NCI-H226 (cell line): ENCODE results near the gene CYP4F11.
"Not testable (repeated sequence)": the region's sequence is repeated elsewhere in the genome, so short reads cannot be mapped to it uniquely, and the experiment has no call there.

ENCODE experiments used
- DNase-seq: peaks from one replicate; pipeline ENCODE4 v3.0.0-alpha.2; 2015

The CYP4F11 gene

GRCh38 chr19:15919243-15919642 lies 15.1 kb downstream of the CYP4F11 start:
- DNase-seq: no peak

DNA sequence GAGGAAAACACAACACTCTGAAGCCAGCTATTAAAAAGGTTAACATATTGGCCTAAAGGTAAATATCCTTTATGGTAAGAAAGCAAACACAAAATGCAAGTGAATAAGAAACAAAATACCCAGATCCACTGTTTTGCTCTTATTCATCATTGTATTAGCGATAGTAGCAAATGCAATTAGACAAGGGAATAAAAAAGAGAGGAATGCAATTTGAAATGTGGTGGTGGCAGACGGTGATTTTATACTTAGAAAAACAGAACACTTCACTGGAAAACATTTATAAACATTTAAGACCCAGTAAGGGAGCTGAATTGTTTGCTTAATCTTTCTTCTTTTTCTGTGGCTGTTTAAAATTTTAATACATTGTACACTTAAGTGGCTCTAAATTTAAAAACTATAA lies 19.2 kb downstream of the CYP4F11 start:
- no peak for DNase-seq

DNA sequence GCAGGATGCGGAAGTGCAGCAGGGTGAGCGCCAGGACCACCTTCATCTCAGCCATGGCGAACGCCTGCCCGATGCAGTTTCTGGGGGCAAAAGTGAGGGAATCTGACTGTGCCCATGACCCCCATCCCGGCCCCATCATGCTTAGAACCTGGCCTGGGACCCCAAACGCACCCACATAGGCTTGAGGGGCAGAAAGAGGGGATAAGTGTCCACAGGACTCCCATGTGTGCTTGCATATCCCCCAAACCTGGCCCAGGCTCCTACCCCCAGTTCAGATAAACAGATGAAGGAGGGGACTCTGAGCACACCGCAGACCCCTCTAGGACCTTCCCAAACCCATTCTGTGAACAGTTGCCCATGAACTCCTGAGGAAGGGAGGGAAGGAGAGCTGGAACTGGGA lies 20.5 kb downstream of the CYP4F11 start:
- DNase-seq: no peak

DNA sequence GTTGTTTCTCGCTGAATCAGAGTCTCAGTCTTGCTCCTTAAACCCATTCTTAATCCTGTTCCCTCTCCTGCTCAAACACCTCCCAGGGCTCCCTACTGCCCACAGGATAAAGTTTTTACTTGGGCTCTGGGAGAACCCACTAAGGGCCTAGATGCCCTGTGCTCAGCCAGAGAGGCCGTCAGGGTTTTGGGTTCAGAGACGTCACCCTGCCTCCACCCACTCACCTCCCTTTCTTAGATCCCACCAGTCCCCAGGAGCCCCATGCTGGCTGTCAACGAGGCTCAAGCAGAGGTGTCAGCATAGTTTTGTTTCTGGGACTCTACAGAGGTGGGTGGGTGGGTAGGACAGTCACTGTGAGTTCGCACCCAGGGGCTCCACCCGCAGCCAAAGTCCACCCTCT lies 20.9 kb downstream of the CYP4F11 start:
- no peak for DNase-seq

- no peak for DNase-seq
Measured at GRCh38 chr19:15911599-15912235, 22.6 kb downstream of the CYP4F11 start.

GRCh38 chr19:15905026-15905425 lies 29.3 kb downstream of the CYP4F11 start:
- no peak for DNase-seq

GRCh38 chr19:15902898-15903297 lies 31.4 kb downstream of the CYP4F11 start:
- DNase-seq: not testable (repeated sequence)

DNA sequence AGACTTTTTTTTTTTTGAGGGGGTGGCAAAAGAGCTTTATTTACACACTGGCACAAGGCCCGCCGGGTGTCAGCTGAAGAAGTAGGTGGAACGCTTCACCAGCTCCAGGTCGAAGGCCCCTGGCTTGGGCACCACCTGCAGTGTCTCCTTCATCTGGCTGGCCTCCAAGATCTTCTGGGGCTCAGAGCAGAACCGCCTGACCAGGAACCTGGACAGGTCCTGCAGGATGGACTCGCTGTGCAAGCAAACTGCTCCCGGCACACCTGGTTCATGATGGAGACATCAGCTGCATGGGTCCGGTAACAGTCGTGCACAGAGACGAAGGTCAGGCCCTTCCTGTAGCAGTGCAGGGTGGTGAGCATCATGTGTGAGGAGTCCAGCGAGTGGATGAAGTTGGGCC lies 32.1 kb downstream of the CYP4F11 start:
- no peak for DNase-seq

DNA sequence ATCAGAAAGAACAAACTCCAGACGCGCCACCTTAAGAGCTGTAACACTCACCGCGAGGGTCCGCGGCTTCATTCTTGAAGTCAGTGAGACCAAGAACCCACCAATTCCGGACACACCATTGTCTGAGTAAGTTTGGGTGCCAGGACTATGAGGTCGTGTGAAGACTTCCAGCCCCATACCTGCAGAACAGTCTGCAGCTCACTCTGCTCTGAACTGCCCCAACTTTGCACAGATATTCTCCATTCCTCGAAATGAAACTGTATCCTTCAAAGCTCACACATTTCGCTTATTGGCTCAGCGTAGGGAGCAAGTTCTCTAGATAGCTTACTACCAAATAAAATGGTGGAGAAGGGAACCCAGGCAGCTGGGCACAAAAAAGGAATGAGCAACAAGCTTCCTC lies 33.8 kb downstream of the CYP4F11 start:
- no peak for DNase-seq

- not testable (repeated sequence) for DNase-seq
Measured at GRCh38 chr19:15900032-15900431, 34.3 kb downstream of the CYP4F11 start.

GRCh38 chr19:15899561-15899960 lies 34.8 kb downstream of the CYP4F11 start:
- DNase-seq: not testable (repeated sequence)

DNA sequence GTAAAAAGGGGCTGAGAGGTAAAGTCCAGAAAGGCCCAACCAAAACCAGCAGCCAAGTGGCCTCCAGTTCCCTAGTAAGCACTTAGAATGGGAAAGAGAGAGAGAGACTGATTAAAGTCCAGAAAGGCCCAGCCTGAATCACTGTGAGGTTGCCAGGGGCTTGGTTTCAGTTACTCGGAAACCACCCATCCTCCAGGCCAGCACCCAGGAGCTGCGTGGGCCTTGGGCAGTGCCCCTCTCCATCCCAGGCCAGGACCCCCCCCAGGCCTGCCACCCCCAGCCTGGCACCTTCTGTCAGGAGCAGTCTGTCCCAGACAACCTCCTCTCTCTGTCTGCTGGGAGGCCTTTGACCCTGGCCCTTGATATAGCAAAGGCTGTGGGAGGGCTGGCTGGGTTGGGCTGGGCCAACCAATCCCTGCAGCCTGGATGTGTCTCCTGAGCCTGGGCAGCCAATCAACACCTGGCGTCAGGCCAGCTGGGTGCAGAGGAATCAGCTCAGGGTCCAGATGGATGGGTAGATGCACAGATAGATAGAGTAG lies 36.5 kb downstream of the CYP4F11 start, which contains the start of gene CYP4F2:
CYP4F2 (minus strand) TSS at position 337 of the 539 bp plus-strand sequence. CDS start 463 bp downstream, outside the sequence.
- DNase-seq: no peak

- DNase-seq: no peak
Measured at GRCh38 chr19:15897026-15897737, 37.1 kb downstream of the CYP4F11 start.

GRCh38 chr19:15895876-15896430 lies 38.4 kb downstream of the CYP4F11 start:
- no peak for DNase-seq

GRCh38 chr19:15894359-15894758 lies 40.0 kb downstream of the CYP4F11 start:
- no peak for DNase-seq

- DNase-seq: no peak
Measured at GRCh38 chr19:15893477-15893876, 40.9 kb downstream of the CYP4F11 start.

DNA sequence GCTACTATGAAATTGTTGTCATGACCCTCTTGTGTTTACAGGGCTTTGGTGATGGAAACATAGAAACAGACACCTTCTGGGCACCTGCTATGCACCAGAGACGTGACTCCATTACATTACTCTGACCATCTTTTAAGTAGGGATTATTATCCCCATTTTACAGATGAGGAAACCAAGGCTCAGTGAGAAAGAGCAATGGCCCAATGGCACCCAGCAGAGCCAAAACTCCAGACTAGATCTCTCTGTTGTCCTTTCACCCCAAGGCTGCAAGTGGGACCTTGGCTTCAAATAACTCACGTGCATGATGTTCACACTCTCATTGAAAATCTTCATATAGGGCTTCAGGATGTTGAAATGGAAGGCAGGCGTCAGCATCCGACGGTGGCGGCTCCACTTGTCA lies 42.3 kb downstream of the CYP4F11 start:
- no peak for DNase-seq

DNA sequence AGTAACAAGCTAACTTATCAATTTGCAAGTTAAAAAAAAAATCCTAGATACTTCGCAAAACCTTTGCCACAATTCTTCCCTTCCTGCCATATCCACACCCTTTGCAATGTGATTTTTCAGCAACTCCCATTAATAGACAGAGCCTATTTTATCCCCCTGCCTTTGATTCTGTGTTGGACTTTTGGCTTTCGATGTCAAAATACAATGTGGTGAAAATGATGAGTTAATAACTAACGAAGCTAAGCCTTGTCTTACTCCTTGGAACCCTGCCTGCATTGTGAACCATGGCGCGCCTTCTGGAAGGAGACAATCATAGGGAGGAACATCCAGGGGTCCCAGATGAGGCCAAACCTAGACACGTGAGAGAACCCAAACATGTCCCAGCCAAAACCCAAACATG lies 42.9 kb downstream of the CYP4F11 start:
- DNase-seq: no peak

DNA sequence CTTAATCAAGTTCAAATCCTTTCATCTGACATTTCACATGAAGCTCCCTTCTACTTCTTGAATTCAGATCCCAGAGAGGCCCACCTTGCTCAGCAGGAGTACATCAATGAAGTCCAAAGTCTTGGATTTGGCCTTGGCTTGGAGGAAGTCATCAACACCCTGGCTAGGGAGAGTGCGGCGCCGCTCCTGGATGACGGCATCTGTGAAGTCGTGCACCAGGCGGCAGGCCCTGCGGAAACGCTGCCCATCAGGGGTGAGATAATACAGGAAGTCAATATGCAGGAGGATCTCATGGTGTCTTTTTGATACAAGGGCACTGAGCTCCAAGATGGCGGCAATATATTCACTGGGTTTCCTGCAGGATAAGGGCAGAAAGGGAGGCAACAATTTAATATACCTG lies 45.0 kb downstream of the CYP4F11 start:
- DNase-seq: not testable (repeated sequence)

DNA sequence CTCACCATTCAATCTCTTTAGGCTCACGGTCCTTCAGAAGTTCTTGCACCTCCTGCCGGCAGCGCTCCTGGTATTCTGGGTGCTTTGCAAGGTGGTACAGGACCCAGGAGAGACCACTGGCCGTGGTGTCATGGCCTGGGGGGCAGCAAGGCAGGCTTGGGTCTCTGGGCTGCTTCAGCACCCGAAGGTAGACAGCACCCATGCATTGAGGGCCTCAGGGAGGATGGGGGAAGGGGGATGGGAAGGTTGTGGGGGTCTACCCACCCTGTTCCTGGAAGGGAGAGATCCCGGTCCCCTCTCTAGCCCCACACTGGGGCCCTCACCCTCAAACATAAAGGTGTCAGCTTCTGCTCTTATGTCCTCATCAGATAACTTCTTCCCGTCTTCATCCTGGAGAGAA lies 48.4 kb downstream of the CYP4F11 start:
- DNase-seq: no peak

DNA sequence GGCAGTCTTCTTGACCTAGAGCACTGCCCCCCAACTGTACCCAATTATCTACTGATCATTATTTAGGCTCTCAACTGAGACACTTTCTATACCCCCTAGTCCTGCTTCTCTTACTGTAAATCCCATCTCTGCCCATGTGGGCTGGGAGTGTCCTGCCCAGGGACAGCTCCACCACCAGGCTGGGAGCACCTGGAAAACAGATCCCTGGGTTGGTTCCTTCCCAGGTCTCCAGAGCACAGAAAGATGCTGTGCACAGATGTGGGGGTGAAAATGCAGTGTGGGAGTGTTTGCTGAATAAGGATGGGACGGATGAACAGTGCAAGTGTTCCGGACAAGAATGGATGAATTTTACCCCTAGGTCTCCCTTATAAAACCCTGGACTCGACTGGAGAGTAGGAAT lies 49.2 kb downstream of the CYP4F11 start:
- DNase-seq: no peak

DNA sequence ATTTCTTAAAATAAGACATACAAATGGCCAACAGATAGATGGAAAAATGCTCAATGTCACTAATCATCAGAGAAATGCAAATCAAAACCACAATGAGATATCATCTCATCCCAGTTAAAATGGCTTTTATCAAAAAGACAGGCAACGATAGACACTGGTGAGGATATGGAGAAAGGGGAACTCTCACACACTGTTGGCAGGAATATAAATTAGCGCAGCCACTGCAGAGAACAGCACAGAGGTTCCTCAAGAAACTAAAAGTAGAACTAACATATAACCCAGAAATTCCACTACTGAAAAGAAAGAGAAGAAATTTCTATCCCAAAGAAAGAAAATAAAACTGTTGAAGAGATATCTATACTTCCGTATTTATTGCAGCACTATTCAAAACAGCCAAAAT lies 51.0 kb downstream of the CYP4F11 start:
- DNase-seq: not testable (repeated sequence)

- DNase-seq: no peak
Measured at GRCh38 chr19:15874821-15875474, 59.4 kb downstream of the CYP4F11 start.
